Testis (tissue), 3 donors: Measurements from ENCODE around the gene OXER1. TPM values are rescaled to one million over a fixed set of nuclear protein-coding genes. Genes with fewer than 3 reads are reported as not detected.
A peak's percentile ranks its signal among the peaks of the same experiment; 100 is the strongest.

ENCODE experiments used
- DNase-seq: peaks from one replicate; pipeline ENCODE4 v3.0.0-alpha.2; 2019
- H3K27ac ChIP-seq, 2 donors: fragments of 200-600 bp; sonication (generic); one replicate each; pipeline ENCODE4 v1.5.1; 2019
- H3K27me3 ChIP-seq: fragments of 200-600 bp; sonication (generic); one replicate; pipeline ENCODE4 v1.5.1; 2019
- H3K36me3 ChIP-seq: fragments of 200-600 bp; sonication (generic); one replicate; pipeline ENCODE4 v1.5.1; 2017; ENCODE audit warnings: low read depth; ENCODE audit errors: missing control alignments
- H3K4me1 ChIP-seq: fragments of 200-600 bp; sonication (generic); one replicate; pipeline ENCODE4 v1.5.1; 2019
- H3K4me3 ChIP-seq, 2 donors: fragments of 200-600 bp; sonication (generic); one replicate each; pipeline ENCODE4 v1.5.1; 2017 to 2019
- H3K9me3 ChIP-seq: fragments of 200-600 bp; sonication (generic); one replicate; pipeline ENCODE4 v1.5.1; 2017
- POLR2A ChIP-seq: fragments of 450-650 bp; IDR thresholded peaks from one replicate; pipeline ENCODE4 v1.6.1; 2017; ENCODE audit warnings: antibody characterized with exemption, mild to moderate bottlenecking, moderate library complexity
- WGBS, 2 donors: methylation state at CpG; one replicate each; pipeline ENCODE4 v1.1.5; 2018; 5-methylcytosine and 5-hydroxymethylcytosine counted together
- intact Hi-C: fragments of 100-400 bp; cut with DNase I; formaldehyde crosslinking; loops from one replicate; pipeline ENCODE4 v1.15.1; 2023; ENCODE audit warnings: low total_unique reads
- polyA plus RNA-seq: library from polyadenylated mRNA; stranded (reverse); fragments of 350-450 nt; fragmentation: Illumina TruSeq; extraction: RNeasy Lipid Tissue Mini Kit (QIAGEN cat#74804); gene quantifications from one replicate; pipeline ENCODE4 v1.2.3, GENCODE V29; 2014; ENCODE audit warnings: low read depth, low replicate concordance; ENCODE audit not compliant: insufficient read depth
- total RNA-seq, 2 donors: library from RNA; depleted of rRNA; stranded (reverse); fragments of >200 nt; gene quantifications; one replicate each; pipeline ENCODE4 v1.2.3, GENCODE V29; 2016
- TF ChIP-seq, protein P1 (sequence below), 3 experiments: fragments of 450-650 bp in 2 of 3; fragments of 200-600 bp in 1 of 3; sonication (generic) in 1 of 3; IDR thresholded peaks; one replicate each; pipeline ENCODE4 v1.5.1; 2016 to 2019; ENCODE audit warnings: antibody characterized with exemption in 3 of 3, mild to moderate bottlenecking in 2 of 3, moderate library complexity in 1 of 3

OXER1 gene
- total and polyA plus RNA-seq, 3 donors from 2014 or later: 1.3 to 2.0 (median 1.3) TPM

DNA sequence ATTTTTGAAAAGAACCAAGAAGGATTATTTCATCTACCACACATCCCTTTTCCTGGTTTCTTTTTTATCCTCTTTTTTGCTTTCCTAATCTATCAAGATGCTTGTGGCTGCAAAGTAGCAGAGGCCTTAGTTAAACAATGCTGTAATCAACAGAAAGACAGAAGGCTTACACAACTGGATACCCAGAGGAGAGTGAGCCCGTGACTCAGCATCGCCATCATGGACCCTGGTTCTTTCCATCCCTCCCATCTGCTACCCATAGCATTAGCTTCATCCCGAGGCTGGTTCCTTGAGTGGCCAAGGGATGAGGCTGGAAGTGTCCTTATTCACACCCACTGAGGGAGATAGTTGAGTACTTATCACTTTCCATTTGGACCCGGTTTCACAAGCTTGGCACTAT lies 35.9 kb upstream of the OXER1 start:
- no peaks in the 10 kb centered on the region for H3K9me3 ChIP-seq
- no peaks in the 10 kb centered on the region for H3K36me3 ChIP-seq
- H3K27me3 ChIP-seq: no peaks in the 10 kb centered on the region
- WGBS, 2 donors: 71 to 90% methylated on average over 4 of the region's 4 CpGs
- DNase-seq: no peak
- no peak for TF ChIP-seq POLR2A
- TF ChIP-seq, protein P1, sequence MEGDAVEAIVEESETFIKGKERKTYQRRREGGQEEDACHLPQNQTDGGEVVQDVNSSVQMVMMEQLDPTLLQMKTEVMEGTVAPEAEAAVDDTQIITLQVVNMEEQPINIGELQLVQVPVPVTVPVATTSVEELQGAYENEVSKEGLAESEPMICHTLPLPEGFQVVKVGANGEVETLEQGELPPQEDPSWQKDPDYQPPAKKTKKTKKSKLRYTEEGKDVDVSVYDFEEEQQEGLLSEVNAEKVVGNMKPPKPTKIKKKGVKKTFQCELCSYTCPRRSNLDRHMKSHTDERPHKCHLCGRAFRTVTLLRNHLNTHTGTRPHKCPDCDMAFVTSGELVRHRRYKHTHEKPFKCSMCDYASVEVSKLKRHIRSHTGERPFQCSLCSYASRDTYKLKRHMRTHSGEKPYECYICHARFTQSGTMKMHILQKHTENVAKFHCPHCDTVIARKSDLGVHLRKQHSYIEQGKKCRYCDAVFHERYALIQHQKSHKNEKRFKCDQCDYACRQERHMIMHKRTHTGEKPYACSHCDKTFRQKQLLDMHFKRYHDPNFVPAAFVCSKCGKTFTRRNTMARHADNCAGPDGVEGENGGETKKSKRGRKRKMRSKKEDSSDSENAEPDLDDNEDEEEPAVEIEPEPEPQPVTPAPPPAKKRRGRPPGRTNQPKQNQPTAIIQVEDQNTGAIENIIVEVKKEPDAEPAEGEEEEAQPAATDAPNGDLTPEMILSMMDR (IDR thresholded peaks at IDR 0.05): no peak
- intact Hi-C loops: no loop called here
- no peak overlapping the region for H3K27ac ChIP-seq
- H3K4me3 ChIP-seq: no peak overlapping the region
- H3K4me1 ChIP-seq: no peaks in the 10 kb centered on the region

DNA sequence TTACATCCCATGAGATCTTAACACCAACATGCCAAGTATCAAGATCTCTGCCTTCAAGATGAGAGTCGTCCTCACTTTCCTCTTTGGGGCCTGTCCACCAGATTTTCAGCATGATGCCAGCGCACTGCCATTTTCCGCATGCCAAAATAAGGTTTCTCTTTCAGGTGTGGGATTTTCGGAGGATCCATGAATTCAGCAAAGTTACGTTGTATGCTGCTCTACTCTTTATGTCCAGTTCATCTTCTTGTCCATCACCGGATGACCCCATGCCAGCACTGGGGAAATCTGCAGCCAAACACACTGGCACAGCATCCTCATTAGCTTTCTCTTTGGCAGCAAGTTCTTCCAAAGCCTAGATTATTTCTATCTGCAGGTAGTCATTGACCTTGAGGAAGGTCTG lies 33.3 kb upstream of the OXER1 start:
- Histone ChIP-seq H3K4me3 (no peak overlapping the region), H3K27me3 (no peaks in the 10 kb centered on the region), H3K9me3 (no peaks in the 10 kb centered on the region), H3K36me3 (no peaks in the 10 kb centered on the region), H3K27ac (peak overlapping the region in 1 of 2 donors; percentile 77), H3K4me1 (peaks cover 7% of the 10 kb centered on the region)
- TF ChIP-seq, protein P1 (IDR thresholded peaks at IDR 0.05): no peak
- TF ChIP-seq POLR2A: no peak
- intact Hi-C loops: no loop called here
- no peak for DNase-seq
- 79 to 80% methylated on average over 6 of the region's 6 CpGs for WGBS, 2 donors

DNA sequence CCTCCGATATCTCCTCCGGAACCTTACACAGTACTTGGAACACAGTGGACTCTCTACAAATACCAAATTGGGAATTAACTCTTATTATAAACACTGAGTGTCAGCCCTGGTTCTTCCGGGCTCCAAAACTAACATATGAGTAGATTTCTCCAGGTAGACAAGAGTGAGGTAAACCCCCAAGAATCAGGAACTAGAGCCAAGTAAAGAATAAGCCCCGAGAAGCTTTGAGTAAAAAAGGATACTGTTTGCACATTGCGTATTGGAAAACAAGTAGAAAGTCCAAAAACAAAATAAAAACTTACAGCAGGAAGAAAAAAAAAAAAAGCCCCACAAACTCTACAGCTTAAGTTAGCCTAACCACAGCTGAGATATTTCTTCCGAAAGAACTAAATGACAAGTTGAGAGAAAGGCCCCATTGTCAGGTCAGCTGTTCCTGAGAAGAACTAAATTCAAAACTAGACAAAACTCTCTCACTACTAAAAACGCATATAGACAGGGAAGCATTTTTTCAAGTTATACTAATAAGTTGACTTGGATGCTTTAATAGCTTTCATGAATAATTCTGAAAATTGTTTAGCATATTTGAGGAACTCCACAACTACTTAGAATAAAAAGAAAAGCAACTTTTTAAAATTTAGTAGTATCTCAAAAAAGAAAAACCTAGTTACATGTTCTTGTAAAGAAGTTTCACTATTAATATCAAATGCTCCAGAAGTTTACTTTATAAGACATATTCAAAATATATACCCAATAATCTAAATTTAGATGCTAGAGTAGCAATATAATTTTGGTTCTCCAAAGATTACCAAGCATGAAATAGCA lies 32.7 kb upstream of the OXER1 start:
- H3K36me3 ChIP-seq: no peaks in the 10 kb centered on the region
- peaks cover 7% of the 10 kb centered on the region for H3K4me1 ChIP-seq
- intact Hi-C loops: no loop called here
- no peak for TF ChIP-seq POLR2A
- TF ChIP-seq, protein P1 (IDR thresholded peaks at IDR 0.05): no peak
- H3K9me3 ChIP-seq: no peaks in the 10 kb centered on the region
- no peak overlapping the region for H3K4me3 ChIP-seq
- H3K27me3 ChIP-seq: no peaks in the 10 kb centered on the region
- WGBS, 2 donors: 52 to 65% methylated on average over 7 of the region's 7 CpGs
- H3K27ac ChIP-seq: peak overlapping the region in 1 of 2 donors; percentile 77
- no peak for DNase-seq

- Histone ChIP-seq H3K4me3 (no peak overlapping the region), H3K4me1 (peaks cover 7% of the 10 kb centered on the region), H3K27ac (peak overlapping the region in 1 of 2 donors; percentile 77), H3K36me3 (no peaks in the 10 kb centered on the region), H3K27me3 (no peaks in the 10 kb centered on the region), H3K9me3 (no peaks in the 10 kb centered on the region)
- no peak for DNase-seq
- intact Hi-C loops: no loop called here
- WGBS, 2 donors: 46 to 76% methylated on average over 3 of the region's 3 CpGs
- TF ChIP-seq POLR2A: no peak
- TF ChIP-seq, protein P1 (IDR thresholded peaks at IDR 0.05): no peak
Measured at GRCh38 chr2:42795841-42796301, 31.9 kb upstream of the OXER1 start.
